ENCODE data around the gene TNPO3. TPM values are rescaled to one million over a fixed set of nuclear protein-coding genes. Genes with fewer than 3 reads are reported as not detected.

The TNPO3 gene
- total and polyA plus RNA-seq, 2 of the 4 experiments (the other 2 are of a cell fraction): 24.2 to 77.2 TPM

- ATAC-seq (ENCODE audit: low read depth): no peak
- Histone ChIP-seq H2AFZ (replicated peaks; ENCODE audit: low read length, poor library complexity) (no peak overlapping the region), H4K8ac (ENCODE audit: low read depth in 2 of 2, low read length in 2 of 2) (no peak overlapping the region), H4K5ac (ENCODE audit: low read depth, low read length) (no peak overlapping the region), H3K9me3 (ENCODE audit: control insufficient read depth, insufficient read depth, low read length) (no peaks in the 10 kb centered on the region), H3K4me3 (ENCODE audit: insufficient read depth, low read depth, low read length) (no peak overlapping the region), H2BK20ac (ENCODE audit: low read depth, low read length) (no peak overlapping the region), H3K79me1 (ENCODE audit: low read depth in 1 of 2, low read length in 2 of 2) (peaks cover 29 to 58% of the 10 kb centered on the region in 2 experiments), H3K9ac (ENCODE audit: low read depth, low read length) (no peak overlapping the region), H3K18ac (ENCODE audit: low read depth, low read length) (no peak overlapping the region), H3K23ac (ENCODE audit: low read depth, low read length) (no peak overlapping the region), H3K27ac (ENCODE audit: insufficient read depth, low read length) (no peak overlapping the region), H3K56ac (ENCODE audit: extremely low read depth, insufficient read depth, low read length) (no peak overlapping the region), H3K14ac (replicated peaks; ENCODE audit: low read depth, low read length) (no peak overlapping the region), H4K91ac (ENCODE audit: insufficient read depth, low read depth, low read length) (no peak overlapping the region), H3K36me3 (ENCODE audit: control insufficient read depth, insufficient read depth, low read length) (peaks cover 10% of the 10 kb centered on the region), H2BK120ac (ENCODE audit: low read depth, low read length) (no peak overlapping the region), H2AK9ac (replicated peaks; ENCODE audit: low read depth, low read length, poor library complexity) (no peak overlapping the region), H3K4ac (ENCODE audit: low read depth, low read length) (no peak overlapping the region), H2BK15ac (ENCODE audit: low read depth, low read length) (no peak overlapping the region), H3K27me3 (ENCODE audit: control insufficient read depth, insufficient read depth, low read length) (no peaks in the 10 kb centered on the region), H4K20me1 (ENCODE audit: insufficient read depth, low read length) (peaks cover 29% of the 10 kb centered on the region), H2BK5ac (ENCODE audit: low read depth, low read length, poor library complexity, severe bottlenecking) (no peak overlapping the region), H2AK5ac (ENCODE audit: low read depth, low read length) (no peak overlapping the region), H3K4me2 (ENCODE audit: low read depth, low read length) (no peak overlapping the region), H3K9me1 (ENCODE audit: insufficient read depth, low read length) (peaks cover 10% of the 10 kb centered on the region), H3K4me1 (ENCODE audit: control insufficient read depth, insufficient read depth, low read length) (no peaks in the 10 kb centered on the region)
- ChIA-PET POLR2A (ENCODE audit: unreplicated experiment) (no interaction called here), CTCF (interaction anchor here (0.6 kb wide), 1 partner anchor 9 kb away, joined by 3 read pairs; no protein-coding TSS in a partner anchor)
- dilution Hi-C loops (cut with HindIII; ENCODE audit: low sequenced_read_pairs, unreplicated experiment) (no loop called here), intact Hi-C loops (cut with micrococcal nuclease) (no loop called here), in situ Hi-C loops (cut with MboI; ENCODE audit: low sequenced_read_pairs) (no loop called here)
- WGBS, 2 experiments (ENCODE audit: extremely low coverage in 2 of 2, insufficient read length in 1 of 2): no CpG with 5 or more reads among the region's 1 CpG
- no TSS peak for BruUV-seq (replicated peaks)
- TF ChIP-seq FOS (IDR thresholded peaks at IDR 0.05; ENCODE audit: low read depth, low read length) (no peak), MAFK (IDR thresholded peaks at IDR 0.05; ENCODE audit: low read depth, low read length) (no peak), MAZ (IDR thresholded peaks at IDR 0.05; ENCODE audit: borderline replicate concordance, low read depth, low read length) (no peak), MXI1 (IDR thresholded peaks at IDR 0.05; ENCODE audit: borderline replicate concordance, low read depth, low read length) (no peak), BHLHE40 (IDR thresholded peaks at IDR 0.05; ENCODE audit: low read depth, low read length) (no peak), NFE2L2 (IDR thresholded peaks at IDR 0.05; ENCODE audit: low read depth, low read length) (no peak)
- no peak for DNase-seq
Observed at GRCh38 chr7:129032017-129032416, 22.9 kb downstream of the TNPO3 start.
